ENCODE results near the gene SHE.
"Not testable (repeated sequence)": the region's sequence is repeated elsewhere in the genome, so short reads cannot be mapped to it uniquely, and the experiment has no call there.

The SHE gene

DNA sequence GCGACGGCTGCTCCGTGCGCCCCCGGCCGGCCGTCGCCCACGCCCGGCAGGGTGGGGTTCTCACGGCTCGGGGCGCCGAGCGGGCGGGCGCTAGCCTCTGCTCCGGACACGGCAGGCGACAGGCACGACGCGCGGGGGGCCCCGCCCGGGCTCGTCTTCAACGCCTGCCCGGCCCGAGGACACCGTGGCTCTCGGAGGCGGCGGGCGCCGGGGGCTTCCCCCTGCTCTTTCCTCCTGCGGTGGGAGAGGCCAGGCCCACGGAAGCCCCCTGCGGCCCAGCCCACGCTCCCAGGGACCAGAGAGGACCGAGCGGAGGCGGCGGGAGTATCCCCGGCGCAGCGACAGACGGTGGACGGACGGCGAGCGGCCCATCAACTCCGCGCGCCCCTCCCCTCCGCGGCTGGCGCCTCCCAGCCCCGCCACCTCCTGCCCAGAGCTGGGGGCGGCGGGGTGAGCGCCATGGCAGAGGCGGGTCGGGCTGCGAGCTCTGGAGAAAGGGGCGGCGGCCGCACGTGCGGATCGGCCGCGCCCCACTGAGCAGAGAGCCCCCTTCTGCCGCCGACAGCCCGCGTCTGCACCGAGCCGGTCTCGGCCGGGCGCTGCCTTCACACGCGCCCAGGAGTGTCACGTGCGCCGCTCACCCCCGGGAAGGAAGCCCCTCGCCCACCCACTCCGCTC, at the start of gene SHE, which contains the start of gene TDRD10:
TSS of gene SHE (minus strand) at position 347 of the 678 bp plus-strand sequence. CDS start 386 bp downstream, outside the sequence.
TSS of gene TDRD10 (plus strand) at position 154 of the 678 bp plus-strand sequence. CDS start 4,685 bp downstream, outside the sequence.
- peak; percentile 74 for DNase-seq

- DNase-seq = no peak
Observed at GRCh38 chr1:154551474-154551873, 49.3 kb upstream of the SHE start.

GRCh38 chr1:154550657-154551056, 48.4 kb upstream of the SHE start:
- no peak for DNase-seq

DNA sequence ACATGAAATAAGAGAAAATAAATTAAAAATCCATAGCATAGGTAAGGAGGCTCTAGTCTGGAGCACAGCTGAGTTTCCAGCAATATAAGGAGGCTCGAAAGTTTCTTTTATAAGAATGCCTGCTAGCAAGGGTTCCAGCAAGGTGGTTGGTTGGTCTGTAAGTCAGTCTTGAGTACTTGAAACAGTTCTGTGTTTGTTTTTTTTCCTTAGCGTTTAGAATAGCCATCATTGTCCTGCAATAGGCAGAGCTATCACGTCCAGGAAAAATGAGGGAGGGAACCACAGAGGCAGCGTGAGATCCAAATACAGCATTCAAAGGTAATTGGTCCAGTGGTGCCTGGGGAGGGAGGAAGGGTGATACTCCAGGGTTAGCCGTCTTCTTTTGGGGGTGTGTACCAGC, 47.9 kb upstream of the SHE start:
- no peak for DNase-seq

DNA sequence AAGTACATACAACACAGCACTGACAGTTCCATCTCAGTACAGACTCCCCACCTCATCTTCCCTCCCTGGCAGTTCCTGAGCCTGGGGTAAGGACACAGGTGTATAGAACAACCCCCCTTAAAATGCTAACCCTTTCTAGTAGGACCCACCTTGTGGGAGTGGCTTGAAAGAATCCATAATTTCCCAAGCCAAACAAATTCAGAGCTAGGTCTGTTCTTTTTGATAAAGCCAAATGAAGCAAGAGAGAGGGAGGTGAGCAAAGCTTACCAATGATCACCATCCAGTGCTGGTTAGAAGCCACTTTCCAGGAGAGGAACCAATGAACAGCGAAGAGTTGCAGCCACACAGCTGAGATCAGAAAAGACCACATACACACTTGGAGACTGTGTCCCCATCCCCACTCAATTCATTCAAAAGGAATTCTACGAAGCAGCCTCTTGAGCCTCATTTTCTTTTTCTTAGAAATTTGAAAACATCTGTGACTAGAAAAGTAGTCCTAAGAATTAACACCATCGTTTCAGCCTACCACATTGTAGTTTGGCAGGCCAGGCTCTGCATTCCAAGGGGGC, 47.1 kb upstream of the SHE start:
- DNase-seq = no peak

DNA sequence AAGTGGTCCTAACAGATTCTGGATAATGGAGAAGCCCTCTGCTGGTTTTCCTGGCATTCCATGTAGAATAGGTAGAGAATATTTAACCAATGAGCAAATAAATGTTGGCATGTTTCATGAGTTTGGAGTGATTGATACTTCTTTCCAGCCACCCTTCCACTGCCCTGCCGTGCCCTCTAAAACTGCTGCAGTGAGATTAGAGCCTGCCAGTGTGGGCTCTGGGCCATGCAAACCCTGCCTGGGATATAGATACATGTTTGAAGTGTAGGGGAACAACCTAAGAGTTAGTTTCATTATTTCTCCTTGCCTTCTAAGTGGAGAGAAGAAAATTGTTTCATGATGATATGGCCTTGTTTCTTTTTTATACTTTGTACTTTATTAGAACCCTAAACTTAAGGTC, 45.8 kb upstream of the SHE start:
- DNase-seq = no peak

DNA sequence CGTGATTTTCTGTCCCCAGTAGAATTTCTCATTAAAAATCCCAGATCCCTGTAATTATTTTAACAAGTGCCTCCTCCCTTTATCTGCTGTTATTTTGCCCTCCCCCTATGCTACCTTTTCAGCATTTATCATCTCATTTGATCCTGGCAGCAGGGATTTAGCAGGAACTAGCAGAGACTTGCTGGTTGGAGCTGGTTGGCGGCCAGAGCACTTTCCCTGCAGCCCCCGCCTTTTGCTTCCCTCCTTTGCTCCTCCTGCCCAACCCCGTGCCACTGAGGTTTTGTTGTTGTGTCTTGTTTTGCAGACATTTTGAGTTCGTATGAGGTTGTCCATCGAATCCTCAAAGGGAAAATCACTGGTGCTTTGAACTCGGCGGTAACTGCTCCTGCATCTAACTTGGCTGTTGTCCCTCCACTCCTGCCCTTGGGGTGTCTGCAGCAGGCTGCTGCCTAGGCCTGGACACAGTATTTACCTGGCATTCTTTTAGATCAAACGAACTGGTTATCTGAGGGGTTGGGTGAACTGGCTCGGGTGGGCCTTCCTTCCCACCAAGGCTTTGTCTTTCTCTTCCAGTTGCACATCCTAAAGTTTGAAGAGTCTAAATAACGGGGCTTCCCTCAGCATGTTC, 45.0 kb upstream of the SHE start:
- peak; percentile 68 for DNase-seq

GRCh38 chr1:154546264-154547063, 44.3 kb upstream of the SHE start:
- peak; percentile 75 for DNase-seq

DNA sequence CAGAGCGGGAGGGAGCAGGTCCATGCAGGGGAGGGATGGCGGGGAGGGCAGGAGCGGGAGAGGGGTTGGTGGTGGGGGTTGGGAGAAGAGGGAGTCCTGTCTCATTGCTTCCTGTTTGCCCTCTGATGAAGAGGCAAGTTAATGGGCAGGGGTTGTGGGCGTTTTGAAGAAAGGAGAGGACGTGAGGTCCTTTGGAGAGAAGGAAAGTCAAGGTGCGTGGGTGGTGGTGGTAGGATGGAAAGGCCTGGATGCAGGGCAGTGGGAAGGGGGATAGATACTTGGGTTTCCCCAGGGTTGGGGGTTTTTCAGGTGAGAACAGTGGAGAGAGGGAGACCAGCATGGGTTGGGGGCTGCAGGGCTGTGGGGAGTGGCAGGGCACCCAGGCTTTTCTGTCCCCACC, 39.0 kb upstream of the SHE start:
- no peak for DNase-seq

DNA sequence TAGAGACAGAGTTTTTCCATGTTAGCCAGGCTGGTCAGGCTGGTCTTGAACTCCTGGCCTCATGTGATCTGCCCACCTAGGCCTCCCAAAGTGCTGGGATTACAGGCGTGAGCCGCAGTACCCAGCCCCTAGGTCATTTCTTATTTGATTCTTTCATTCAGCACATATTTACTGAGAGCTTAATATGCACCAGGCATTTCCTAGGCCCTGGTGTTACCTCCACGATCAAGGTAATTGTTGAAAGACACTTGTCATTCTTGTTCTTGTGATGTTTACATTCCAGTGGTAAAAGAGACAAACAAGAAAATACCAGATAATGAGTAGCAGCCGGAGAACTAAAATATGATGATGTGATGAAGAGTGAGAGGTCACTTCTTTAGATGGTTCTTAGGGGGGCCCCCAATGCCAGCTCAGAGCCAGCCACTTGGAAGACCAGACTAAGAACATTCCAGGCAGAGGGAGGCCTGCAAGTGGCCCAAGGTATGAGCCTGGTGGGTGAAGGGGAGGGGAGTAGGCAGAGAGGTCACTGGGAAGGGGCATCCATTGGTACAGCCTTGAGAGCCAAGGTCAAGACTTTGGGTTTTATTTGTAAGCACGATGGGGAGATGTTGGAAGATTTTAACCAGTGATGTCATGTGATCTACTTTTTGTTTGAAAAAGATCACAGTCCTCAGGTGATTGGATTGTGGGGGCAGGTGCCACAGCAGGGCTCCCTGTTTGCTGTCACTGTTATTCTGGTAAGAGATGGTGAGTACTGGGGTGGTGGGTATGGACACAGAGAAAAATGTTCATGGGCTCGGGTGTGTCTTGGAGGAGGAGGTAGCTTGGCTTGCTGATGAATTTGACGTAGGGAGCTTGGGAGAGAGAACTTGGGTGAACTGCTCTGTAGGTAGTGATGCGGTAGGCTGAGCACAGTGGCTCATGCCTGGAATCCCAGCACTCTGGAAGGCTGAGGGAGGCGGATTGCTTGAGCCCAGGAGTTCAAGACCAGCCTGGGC, 37.6 kb upstream of the SHE start:
- no peak for DNase-seq

DNA sequence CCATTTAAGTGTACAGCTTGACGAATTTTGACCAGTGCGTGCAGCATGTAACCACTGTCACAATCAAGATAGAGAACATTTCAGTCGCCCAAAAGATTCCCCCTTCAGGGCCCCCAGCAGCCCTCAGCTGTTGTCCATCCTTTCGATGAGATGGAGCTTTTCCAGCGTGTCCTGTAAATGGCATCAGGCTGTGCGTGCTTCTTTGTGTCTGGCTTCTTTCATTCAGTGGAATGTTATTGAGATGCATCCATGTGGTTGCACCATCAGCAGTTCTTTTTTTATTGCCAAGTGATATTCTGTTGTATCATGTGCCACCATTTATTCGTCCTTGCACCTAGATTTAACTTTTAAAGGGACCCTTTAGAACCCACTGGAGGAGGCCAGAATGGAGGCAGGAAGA, 34.4 kb upstream of the SHE start:
- DNase-seq = no peak

GRCh38 chr1:154533952-154534844, 32.0 kb upstream of the SHE start:
- DNase-seq = peak; percentile 62

DNA sequence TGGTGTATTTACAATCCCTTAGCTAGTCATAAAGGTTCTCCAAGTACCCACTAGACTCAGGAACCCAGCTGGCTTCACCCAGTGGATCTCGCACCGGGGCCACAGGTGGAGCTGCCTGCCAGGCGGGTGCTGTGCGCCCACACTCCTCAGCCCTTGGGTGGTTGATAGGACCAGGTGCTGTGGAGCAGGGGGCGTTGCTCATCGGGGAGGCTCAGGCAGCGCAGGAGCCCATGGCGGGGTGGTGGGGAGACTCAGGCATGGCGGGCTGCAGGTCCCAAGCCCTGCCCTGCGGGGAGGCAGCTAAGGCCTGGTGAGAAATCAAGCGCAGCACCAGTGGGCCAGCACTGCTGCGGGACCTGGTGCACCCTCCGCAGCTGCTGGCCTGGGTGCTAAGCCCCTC, 29.7 kb upstream of the SHE start:
- DNase-seq = not testable (repeated sequence)

- no peak for DNase-seq
Observed at GRCh38 chr1:154529308-154529707, 27.1 kb upstream of the SHE start.

GRCh38 chr1:154527192-154527591, 25.0 kb upstream of the SHE start:
- no peak for DNase-seq

DNA sequence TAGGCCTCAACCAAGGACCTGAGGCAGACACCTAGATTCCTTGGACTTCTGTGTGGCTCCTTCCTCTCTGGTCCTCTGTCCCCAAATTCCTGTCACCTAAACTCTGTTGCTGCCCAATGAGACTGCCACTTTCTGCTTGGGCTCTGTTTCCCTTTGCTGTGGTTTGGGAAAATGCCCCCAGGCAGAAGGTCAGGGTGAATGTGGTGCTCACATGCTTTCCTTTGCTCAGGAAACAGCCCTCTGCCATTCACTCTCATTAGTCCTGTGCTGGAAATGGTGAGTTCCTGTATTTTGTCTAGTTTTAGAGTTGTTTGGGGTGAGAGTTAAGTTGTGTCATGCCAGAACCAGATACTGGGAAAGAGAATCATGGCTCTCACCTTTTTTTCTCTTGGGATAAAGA, 22.7 kb upstream of the SHE start:
- no peak for DNase-seq

DNA sequence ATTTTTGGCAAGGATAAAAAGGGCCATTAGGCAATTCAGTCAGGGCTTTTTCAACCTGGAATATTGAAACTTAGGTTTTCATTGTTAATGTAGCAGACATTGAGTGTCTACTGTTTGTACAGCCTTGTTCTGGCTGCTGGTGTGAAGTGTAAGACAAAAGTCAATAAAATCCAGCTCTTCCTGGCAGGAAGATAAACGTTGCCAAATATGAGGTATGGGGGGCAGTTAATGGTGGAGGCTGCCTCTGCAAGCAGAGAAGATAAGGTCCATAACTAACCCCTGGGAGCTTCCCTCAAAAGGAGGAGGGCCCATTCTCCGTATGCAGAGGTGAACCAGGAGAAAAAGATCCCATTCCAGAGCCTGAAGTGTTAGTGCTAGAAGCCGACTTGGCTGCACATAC, 19.5 kb upstream of the SHE start:
- DNase-seq = no peak

DNA sequence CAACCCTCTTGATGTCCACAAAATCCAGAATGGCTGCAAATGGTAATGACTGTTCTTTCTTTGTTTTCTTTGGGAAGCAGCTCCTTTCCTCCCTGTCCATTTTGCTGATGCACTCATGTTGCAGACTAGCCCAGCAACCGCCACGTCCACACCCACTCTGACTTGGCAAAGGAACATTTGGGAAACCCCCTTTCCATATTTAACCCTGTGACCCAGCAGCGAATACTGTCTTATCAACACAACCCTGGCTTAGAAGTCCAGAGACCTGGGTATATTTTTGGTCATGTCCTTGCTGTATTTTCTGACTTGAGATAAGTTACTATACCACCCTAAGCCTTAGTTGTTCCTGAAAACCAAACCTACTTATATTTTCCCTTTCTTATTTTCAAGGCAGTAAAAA, 18.1 kb upstream of the SHE start:
- DNase-seq = no peak

GRCh38 chr1:154519591-154519991, 17.4 kb upstream of the SHE start:
- no peak for DNase-seq

GRCh38 chr1:154517661-154518060, 15.4 kb upstream of the SHE start:
- DNase-seq = no peak

DNA sequence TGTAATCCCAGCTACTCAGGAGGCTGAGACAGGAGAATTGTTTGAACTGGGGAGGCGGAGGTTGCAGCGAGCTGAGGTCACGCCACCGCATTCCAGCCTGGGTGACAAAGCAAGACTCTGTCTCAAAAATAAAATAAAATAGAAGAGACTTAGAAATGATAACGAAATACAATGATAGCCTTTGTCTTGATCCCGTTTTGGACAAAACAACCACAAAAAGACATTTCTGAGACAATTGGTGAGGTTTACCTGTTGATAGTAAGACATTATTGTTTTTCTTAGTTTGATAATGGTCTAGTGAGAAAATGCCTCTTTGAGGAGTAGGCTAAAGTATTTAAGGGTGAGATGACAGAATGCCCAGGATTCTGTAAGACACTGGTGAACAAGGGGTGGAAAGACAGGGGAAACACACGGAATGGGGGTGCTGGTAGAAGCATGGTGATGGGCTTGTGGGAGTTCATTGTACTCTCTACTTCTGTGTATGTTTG, 11.9 kb upstream of the SHE start:
- no peak for DNase-seq

Data from NCI-H2227 treated with DMSO at 0.1 percent for 48 hours (cell line).